GM20431 (cell line): ENCODE data around the gene MED25.

Experiments
- in situ Hi-C: fragments of 300-500 bp; cut with MseI, MboI; formaldehyde crosslinking; loops from one replicate; pipeline ENCODE4 v1.15.0; 2020; ENCODE audit warnings: low sequenced_read_pairs; ENCODE audit not compliant: unreplicated experiment

MED25 gene

DNA sequence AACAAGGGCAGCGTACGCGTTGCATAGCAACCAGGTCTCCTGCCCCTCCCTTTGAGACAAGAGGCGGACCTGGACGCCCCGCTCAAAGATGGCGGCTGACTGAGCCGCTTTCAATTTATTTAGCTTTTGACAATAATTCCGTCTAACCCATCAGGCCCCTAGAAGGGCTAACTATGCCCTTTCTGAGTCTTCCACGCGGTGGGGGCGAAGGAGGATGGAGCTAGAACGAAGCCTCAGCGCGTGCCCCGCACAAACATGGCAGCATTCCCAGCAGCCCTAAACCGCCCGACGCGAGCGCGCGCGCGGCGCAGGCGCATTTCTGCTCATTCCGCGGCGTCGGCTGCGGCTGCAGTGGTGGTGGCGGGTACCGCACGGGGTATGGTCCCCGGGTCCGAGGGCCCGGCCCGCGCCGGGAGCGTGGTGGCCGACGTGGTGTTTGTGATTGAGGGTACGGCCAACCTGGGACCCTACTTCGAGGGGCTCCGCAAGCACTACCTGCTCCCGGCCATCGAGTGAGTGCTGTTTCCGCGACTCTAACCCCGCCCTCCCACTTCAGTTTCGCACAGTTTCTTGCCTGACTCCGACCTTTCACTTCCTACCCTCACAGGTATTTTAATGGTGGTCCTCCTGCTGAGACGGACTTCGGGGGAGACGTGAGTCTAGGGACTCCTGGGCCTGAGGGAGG is at the start of gene MED25:
MED25 (plus strand) TSS at position 326 of the 685 bp plus-strand sequence; CDS start at position 379, 53 bp downstream.
- in situ Hi-C loops, result no loop called here

DNA sequence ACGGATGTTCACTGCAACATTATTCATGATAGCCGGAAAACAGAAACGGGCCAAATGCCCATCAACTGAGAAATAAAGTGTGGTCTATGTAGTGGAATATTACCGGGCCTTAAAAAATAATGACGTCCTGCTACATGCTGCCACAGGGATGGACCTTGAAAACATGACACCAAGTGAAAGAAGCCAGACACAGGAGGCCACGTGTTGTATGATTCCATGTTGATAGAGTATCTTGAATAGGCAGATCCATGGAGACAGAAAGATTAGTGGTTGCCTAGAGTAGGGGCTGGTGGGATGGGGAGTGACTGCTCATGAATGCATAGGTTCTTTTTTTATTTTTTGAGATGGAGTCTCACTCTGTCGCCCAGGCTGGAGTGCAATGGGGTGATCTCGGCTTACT is 47.6 kb upstream of the MED25 start:
- in situ Hi-C loops, result no loop called here

DNA sequence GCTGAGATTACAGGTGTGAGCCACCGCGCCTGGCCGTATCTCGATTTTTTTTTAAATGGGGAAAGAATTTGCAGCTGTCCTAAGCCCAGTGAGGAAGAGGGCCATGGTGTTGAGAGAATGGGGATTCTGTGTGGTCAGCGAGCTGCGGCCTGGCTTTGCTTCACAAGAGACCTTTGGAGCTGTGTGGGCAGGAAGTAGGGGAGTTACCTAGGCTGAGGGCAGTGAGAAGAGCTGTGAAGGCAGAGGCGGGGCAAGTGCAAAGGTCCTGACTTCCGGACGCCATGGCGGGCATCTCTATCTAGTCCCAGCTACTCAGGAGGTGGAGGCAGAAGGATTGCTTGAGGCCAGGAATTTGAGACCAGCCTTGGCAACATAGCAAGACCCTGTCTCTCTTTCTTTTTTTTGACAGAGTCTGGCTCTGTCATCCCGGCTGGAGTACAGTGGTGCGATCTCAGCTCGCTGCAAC is 46.4 kb upstream of the MED25 start:
- in situ Hi-C loops, result no loop called here

DNA sequence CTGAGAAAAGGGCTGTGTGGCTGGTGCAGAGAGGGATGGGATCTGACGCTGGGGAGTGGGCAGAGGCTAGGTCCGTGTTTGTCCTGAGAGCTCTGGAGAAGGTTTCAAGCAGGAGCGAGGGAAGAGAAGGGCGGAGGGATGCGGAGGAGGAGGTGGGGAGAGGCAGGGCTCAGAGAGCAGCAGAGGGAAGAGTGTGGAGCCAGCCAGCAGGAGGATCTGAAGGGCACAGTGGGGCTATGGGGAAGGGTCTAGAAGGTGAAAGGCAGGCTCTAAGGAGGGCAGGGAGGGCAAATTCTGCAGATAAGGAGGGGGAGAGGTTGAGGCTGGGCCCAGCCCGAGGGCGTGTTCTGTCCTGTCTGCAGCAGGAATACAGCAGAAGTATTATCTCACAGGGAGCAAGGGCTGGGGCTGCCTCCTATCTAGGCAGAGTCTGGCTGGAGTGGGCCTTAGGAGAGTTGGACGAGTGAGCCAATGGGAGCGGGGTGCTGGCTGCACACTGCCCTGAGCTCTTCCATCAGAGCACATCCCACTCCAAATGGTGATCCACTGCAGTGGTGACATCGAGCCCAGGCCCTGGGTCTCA is 45.1 kb upstream of the MED25 start:
- in situ Hi-C loops, result no loop called here

DNA sequence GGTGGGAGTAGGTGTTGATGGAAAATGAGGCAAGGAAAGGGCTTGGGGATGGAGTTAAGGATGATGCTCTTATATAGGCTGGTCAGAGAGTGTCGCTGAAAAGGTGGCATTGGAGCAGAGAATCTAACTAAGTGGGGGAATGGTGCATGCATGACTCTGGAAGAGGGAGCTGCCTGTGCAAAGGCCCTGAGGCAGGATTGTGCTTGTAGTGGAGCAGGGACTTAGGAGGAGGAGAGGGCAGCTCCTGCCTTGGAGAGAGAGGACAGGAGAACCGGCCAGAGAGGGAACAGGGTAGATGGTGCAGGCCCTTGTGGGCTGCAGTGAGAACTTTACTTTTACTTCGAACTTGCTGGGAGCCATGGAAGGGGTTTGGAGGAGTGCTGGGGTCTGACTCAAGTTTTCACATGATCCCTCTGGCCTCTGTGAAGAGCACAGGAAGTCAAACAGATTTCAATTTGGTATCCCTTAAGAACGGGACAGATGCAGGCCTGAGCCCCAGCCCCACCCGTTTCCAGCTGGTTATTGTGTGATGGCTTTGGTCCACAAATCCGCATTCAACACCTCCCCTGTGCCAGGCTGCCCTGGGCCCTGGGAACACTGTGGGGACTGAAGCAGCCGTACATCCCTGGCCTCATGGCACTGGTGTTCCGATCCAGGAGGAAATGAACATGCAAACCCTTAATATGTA is 44.3 kb upstream of the MED25 start:
- in situ Hi-C loops, result no loop called here

DNA sequence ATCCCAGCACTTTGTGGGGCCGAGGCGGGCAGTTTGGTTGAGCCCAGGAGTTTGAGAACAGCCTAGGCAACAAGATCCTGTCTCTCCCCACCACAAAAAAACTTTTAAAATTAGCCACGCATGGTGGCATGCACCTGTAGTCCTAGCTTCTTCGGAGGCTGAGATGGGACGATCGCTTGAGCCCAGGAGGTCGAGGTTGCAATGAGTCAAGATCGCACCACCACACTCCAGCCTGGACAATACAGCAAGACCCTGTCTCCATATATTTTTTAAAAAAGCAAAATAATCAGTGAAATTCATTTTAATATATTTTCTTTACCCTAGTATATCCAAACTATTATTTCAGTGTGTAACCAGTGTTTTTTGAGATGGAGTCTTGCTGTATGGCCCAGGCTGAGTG is 43.1 kb upstream of the MED25 start:
- in situ Hi-C loops, result no loop called here

DNA sequence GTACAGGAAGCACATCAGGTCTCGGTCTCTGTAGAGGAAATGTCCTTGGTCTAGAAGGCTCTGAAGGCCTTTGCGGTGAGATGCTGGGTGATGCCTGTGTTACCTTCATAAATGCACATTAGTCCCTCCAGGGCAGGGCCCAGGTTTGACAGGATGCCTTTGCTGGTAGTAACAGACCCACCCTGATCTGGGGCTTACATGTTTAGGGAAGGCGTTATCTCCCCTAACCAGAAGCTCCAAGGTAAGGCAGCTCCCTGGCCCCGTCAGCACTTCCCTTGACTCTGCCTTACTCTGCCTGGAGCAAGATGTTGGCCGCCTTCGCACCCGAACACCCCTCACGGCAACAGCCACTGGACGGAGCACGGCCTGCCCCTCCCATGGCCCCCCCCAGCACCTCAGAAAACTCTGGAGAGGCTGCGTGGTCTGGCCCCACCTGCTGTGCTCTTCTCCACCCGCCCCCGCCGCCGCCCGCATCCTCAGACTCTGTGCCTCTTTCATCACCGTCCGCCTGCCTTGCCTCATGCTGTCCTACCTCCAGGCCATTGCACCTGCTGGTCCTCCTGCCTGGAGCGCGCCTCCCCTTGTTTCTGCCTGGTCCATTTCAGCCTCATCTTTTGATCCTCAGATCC is 42.2 kb upstream of the MED25 start:
- in situ Hi-C loops, result no loop called here

DNA sequence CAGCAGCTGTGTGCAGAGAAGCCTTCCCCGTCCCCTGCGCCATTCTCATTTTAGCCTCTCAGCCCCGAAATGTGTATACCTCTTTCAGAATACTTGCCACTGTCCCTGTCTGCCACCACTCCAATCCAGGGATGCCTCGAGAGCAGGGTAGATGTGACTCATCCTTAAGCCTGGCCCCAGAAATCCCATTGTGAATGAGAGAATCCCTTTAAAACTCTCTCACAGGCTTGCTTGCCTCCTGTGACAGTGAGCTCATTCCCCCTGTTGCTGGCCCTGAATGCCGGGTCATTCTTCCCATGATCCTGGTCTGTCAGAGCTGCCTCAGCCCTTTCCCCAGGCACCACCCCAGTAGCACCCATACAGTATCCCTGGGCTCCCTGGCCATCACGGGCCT is 41.7 kb upstream of the MED25 start:
- in situ Hi-C loops, result no loop called here

DNA sequence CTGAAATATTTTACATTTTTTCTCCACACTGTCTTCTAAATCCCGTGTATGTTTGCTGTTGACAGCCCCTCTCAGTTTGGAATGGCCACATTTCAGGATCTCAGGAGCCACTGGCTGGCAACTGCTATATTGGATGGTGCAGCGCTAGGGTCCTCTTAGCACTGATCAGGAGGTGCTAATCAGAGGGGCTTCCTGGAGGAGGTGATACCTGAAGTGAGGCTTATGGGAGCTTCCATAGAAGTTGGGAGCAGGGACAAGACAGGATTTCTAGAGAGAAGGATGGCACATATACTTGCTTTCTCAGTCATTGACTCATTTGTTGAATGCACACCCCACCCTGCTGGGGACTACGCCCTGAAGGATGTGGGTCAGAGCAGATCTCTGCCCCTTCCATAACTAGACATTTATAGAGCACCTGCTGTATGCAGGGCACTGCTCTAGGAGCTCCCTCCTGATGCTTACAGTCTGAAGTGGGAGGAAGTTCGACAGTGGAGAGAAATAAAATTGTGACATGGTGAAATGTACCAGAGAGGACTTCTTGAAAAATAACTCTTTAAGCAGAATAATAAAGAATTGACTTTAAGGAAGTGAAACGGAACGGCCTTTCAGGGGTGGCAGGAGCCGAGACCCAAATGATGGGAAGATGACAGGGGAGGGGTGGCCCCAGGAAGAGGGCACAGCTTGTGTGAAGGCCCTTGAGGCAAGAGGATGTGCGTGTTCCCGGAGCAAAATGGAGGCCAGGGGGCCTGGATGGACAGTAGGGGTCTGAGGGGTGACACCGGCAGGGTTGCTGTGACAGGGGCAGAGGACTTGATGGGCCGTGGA is 38.1 kb upstream of the MED25 start:
- in situ Hi-C loops, result no loop called here

DNA sequence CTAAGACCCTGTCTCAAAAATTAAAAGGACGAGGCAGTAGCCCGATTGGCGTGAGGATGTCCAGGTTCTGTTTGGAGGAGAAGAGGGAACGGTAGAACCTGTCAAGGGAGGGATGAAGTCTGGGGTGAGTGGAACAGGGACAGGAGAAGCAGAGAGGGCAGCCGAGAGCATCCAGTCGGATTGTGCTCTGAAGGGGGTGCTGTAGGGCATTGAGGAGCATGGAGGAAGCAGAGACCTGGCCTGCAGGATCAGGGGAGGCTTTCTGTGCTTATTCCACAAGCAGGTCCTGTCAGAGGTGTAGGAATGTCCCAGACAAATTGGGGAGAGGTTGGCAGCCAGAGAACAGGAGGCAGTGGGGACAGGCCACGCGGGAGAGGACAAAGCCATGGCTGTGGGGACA is 37.2 kb upstream of the MED25 start:
- in situ Hi-C loops, result no loop called here

DNA sequence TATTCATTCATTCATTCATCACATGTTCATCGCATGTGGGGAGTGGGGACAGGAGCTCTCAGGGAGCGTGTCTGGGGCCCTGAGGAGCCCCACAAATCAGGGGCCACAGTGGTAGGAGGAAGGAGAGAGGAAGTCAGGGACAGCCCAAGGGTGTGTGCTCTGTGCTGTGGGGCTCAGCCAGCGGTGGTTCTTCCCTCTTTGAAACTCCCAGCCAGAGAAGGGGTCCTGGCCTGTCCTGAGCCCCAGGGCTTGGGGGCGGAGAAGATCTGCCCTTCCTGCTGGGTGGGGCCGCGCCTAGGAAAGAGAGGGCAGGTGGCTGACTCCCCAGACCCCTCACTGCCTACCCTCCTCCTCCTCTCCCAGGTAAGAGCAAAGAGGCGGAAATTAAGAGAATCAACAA is 36.7 kb upstream of the MED25 start:
- in situ Hi-C loops, result no loop called here

DNA sequence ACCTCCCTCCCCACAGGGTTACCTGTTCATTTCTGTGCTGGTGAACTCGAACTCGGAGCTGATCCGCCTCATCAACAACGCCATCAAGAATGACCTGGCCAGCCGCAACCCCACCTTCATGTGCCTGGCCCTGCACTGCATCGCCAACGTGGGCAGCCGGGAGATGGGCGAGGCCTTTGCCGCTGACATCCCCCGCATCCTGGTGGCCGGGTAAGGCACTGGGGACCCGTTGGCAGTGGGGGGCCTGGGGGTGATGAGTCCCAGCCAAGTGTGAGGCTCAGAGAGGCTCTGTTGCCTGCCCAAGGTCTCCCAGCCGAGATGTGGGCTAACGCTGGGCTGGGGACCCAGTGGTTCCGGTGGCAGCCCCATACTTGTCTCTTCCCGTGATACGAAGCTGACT is 35.6 kb upstream of the MED25 start:
- in situ Hi-C loops, result no loop called here

DNA sequence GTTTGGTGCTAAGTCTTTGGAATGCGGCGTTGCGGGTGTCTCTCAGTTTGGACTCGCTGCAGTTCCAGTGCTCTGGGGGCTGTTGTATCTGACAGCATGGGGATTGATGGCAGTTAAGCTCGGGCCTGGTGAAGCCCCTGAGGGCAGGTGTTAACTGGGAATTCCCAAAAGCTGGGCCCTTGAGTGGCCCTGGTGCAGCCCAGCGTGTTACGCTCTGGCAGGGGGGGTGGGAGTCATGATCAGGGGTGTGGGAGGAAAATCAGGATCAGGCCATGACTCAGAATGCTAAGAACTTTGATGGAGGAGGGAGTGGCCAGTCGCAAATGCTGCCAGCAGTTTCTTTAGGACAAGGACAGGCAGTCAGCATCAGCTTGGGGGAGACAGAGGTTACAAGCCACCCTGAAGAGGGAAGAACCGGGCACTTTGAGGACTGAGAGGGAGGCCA is 31.7 kb upstream of the MED25 start:
- in situ Hi-C loops, result no loop called here

DNA sequence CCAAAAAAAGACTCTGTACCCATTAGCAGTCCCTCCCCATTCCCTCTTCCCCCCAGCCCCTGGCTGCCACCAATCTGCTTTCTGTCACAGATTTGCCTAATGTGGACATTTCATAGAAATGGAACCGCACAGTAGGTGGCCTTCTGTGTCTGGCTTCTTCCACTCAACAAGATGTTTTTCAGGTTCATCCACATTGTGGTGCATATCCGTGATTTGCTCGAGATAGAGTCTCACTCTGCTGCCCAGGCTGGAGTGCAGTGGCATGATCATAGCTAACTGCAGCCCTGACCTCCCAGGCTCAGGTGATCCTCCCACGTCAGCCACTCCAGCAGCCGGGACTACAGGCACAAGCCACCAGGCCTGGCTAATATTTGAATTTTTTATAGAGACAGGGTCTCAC is 30.3 kb upstream of the MED25 start:
- in situ Hi-C loops, result no loop called here

DNA sequence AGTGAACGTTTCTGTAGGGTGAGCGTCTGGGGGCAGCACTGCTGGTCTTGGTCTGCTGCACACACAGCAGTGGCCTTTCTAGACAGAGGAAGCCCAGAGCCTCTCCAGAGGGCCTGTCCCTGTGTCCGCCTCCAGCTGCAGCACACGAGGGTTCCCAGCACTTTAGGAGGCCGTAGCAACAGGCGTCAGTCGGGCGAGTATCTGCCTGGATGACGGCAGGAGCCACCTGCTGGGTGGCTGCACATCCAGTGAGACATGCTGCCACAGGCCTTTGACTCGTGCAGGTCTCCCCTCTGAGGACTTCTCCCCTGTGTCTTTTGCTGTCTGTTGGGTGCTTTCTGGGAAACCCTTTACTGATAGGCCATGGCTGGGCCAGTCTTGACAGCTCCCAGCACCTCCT is 29.2 kb upstream of the MED25 start:
- in situ Hi-C loops, result no loop called here

DNA sequence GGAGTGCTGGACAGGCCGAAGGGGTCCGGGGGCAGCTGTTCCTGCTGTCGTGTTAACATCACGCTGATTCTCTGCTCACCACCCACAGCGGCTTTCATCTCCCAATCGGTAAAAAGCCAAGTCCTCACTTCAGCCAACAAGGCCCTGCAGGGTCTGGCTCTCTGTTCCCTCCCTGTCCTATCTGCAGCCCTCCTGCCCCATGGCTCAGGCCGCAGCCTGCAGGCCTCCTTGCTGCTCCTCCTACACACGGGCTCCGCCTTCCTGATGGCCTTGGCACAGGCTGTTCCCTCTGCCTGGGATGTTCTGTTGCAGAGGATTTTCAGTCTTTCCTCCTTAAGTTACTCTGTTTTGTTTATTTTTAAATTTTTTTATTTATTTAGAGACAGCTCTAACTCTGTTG is 27.2 kb upstream of the MED25 start:
- in situ Hi-C loops, result no loop called here

DNA sequence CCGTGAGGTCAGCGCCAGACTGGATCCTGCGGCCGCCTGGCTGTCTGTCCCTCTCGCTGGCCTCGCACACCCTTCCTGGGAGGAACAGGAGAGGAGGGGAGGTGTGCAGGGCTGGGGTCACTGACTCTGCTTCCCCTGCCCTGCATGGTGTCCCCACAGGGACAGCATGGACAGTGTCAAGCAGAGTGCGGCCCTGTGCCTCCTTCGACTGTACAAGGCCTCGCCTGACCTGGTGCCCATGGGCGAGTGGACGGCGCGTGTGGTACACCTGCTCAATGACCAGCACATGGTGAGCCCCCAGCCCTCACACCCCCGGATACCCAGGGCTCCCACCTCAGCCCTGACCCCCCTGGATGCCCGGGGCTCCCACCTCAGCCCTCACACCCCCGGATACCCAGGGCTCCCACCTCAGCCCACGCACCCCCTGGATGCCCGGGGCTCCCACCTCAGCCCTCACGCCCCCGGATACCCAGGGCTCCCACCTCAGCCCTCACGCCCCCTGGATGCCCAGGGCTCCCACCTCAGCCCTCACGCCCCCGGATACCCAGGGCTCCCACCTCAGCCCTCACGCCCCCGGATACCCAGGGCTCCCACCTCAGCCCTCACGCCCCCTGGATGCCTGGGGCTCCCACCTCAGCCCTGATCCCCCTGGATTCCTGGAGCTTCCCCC is 26.2 kb upstream of the MED25 start:
- in situ Hi-C loops, result no loop called here

DNA sequence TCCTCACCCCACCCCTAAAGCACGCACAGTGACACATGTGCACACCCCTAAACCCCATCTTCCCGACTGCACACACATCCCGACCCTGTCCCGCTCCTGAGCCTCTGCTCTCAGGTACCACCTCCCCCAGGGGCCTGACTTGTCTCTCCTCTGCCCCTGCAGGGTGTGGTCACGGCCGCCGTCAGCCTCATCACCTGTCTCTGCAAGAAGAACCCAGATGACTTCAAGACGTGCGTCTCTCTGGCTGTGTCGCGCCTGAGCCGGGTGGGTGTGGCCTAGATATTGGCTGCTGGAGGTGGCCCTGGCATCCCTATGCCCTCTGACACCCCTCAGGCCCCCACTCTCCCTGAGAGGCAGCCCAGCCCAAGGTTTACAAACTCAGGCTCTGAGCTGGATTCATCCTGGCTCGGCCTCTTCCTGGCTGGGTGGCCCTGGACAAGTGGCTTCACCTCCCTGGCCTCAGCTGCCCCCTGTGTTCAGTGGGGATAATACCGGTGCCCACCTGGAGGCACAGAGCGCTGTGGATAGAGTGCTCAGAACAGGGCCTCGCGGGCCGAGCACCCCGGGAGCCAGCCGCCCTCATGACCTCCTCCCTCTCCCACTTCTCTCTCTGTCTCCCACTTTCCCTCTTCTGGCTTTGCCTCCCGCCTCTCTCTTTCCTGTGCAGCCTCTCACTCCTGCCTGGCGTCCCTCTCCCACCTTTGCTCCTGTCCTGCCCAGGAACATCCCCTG is 25.1 kb upstream of the MED25 start:
- in situ Hi-C loops, result no loop called here

DNA sequence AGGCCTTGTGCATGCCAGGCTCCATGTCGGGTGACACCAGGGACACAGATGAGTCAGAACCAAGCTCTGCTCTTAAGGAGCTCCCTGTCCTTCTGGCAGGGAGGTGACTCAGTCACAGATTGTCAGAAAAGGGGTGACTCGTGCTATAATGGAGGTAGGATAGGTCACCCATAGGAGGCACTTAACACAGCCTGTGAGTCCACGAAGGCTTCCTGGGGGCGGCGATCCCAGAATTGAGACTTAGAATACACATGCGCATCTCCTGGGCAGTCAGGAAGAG is 24.6 kb upstream of the MED25 start:
- in situ Hi-C loops, result no loop called here
